Activated naive CD4-positive, alpha-beta T cell (primary cell): ENCODE results near the gene BCLAF1.
"Not testable (repeated sequence)": the region's sequence is repeated elsewhere in the genome, so short reads cannot be mapped to it uniquely, and the experiment has no call there.

ENCODE experiments used
- DNase-seq, 4 experiments: peaks; one replicate each; lab custom pipeline; 2025; lab: John Stamatoyannopoulos, UW

BCLAF1 gene

GRCh38 chr6:136244061-136244616 lies 45.5 kb downstream of the BCLAF1 start:
- no peak for DNase-seq

GRCh38 chr6:136236466-136237293 lies 53.0 kb downstream of the BCLAF1 start:
- DNase-seq = no peak

GRCh38 chr6:136235233-136235564 lies 54.4 kb downstream of the BCLAF1 start:
- DNase-seq = no peak

DNA sequence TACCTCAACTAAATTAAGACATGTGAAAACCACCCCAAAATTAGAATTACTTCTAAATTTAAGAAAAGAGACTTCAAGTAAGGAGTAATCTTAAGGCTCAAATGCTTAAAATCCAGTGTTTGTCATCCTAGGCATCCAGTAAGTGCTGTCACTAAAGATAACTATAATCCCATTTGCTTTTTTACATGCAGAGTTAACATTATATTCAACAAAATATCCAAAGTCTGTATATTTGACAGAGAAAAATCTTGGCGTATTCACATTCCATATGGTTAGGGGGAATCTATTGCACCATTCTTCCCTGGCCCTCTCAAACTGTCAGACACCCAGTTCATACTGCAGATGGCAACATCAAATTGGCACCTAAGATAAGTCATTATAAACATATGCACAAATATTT lies 56.9 kb downstream of the BCLAF1 start:
- no peak for DNase-seq

- no peak for DNase-seq
Measured at GRCh38 chr6:136230219-136230853, 59.3 kb downstream of the BCLAF1 start.

- DNase-seq = no peak
Measured at GRCh38 chr6:136228814-136229213, 60.8 kb downstream of the BCLAF1 start.

DNA sequence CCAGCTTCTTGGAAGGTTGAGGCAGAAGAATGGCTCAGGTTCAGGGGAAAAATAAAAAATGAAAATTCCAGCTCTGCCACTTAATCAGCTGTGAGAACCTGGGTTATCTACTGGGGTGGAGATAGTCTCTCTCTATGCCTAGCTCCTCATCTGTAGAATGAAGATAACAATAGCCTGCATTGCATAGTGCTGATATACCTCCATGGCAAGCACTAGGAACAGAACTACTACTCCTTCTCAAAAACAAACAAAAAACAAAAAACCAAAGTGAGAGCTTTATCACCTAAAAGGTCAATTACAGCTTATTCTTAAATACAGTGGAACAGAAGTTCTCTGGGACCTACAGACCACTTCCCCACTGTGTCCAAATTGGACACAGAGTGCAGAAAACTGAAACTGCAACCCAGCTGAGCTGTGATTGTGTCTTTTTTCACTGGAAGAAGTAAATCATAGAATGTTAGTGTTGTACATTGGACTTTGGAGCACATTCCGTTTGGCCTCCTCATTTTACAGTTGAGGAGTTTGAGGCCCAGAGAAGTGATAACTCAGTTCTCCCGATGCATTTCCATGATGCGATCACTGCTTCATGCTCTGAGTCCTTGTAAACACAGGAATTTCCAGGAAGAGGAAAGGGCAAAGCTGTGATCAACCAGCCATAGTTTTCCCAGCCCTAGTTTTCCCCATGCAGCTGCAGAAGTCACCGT lies 62.8 kb downstream of the BCLAF1 start:
- DNase-seq = no peak

GRCh38 chr6:136226027-136226673 lies 63.5 kb downstream of the BCLAF1 start:
- DNase-seq = peak; percentile 2 to 32 (median 5)

GRCh38 chr6:136225496-136225895 lies 64.2 kb downstream of the BCLAF1 start:
- DNase-seq = no peak

DNA sequence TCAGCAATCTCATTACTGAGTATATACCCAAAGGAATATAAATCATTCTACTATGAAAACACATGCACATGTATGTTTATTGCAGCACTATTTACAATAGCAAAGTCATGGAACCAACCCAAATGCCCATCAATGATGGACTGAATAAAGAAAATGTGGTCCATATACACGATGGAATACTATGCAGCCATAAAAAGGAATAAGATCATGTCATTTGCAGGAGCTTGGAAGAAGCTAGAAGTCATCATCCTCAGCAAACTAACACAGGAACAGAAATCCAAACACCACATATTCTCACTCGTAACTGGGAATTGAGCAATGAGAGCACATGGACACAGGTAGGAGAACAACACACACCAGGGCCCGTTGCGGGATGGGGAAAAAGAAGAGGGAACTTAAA lies 64.7 kb downstream of the BCLAF1 start:
- not testable (repeated sequence) for DNase-seq

GRCh38 chr6:136216503-136217401 lies 72.9 kb downstream of the BCLAF1 start:
- no peak for DNase-seq

- DNase-seq = no peak
Measured at GRCh38 chr6:136213853-136214252, 75.8 kb downstream of the BCLAF1 start.

GRCh38 chr6:136213012-136213539 lies 76.6 kb downstream of the BCLAF1 start:
- no peak for DNase-seq

DNA sequence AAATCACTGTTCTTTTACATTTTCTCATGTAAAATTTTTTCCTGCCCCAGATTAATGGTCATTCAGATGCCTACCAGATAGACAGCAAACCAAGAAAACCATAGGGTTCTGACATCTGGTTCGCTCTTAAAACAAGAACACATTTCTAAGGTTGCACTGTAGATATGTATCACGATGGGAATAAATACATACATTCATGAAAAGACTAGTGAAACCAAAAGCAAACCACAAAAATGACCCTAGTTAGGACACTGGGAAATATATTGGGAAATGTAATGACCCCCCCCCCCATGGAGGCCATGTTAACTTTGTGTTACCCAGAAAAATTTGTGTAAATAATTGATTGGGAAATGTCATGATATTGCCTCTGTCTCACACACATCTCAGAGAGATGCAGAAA lies 77.0 kb downstream of the BCLAF1 start:
- DNase-seq = no peak

DNA sequence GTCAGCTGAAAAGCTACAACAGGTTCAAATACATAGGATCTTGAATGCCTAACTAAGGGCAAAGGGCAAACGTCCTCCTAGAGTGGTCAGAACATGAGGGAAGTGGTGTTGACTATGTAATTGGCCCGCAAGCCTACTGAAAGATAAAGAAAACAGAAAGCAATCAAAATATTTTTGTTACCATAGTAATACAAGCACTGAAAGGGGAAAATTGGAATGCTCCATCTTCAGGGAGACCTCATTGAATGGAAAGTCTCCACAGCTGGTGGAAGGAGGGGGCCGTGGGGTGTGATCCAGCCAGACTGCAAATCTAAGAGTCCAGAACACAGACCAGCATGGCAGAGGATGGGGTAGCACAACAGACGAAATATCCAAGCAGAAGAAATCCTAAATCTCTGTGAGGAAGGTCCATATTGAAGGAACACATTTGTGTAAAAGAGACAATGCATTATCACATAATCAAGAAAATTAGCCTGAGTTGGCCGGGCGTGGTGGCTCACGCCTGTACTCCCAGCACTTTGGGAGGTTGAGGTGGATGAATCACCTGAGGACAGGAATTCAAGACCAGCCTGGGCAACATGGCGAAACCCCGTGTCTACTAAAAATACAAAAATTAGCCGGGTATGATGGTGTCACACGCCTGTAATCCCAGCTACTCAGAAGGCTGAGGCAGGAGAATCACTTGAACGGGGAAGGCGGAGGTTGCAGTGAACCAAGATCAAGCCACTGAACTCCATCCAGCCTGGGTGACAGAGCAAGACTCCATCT lies 79.1 kb downstream of the BCLAF1 start:
- DNase-seq = no peak

- no peak for DNase-seq
Measured at GRCh38 chr6:136209496-136209895, 80.2 kb downstream of the BCLAF1 start.

GRCh38 chr6:136208783-136209182 lies 80.9 kb downstream of the BCLAF1 start:
- DNase-seq = no peak
